ENCODE data around the gene AMZ1.
"Not testable (repeated sequence)": the region's sequence is repeated elsewhere in the genome, so short reads cannot be mapped to it uniquely, and the experiment has no call there.

GRCh38 chr7:2748684-2749083 lies 60.7 kb downstream of the AMZ1 start:
- not testable (repeated sequence) for TF ChIP-seq POLR2AphosphoS5, POLR2A (IDR thresholded peaks at IDR 0.05)

All from sigmoid colon (tissue), 4 donors.